Measurements from ENCODE around the gene GRIK4. TPM values are rescaled to one million over a fixed set of nuclear protein-coding genes. Genes with fewer than 3 reads are reported as not detected.

The GRIK4 gene
- total and polyA plus RNA-seq, 2 experiments from 2014 or later = 0.28 to 0.45 TPM

- Histone ChIP-seq H3K4me1 (ENCODE audit: low read depth) (no peaks in the 10 kb centered on the region), H3K9me3 (ENCODE audit: low read depth) (no peaks in the 10 kb centered on the region), H3K27ac (no peak overlapping the region), H3K36me3 (no peaks in the 10 kb centered on the region), H3K4me3 (no peak overlapping the region), H3K27me3 (no peaks in the 10 kb centered on the region)
- DNase-seq (ENCODE audit: low read depth in 1 of 2, low spot score in 1 of 2) = no peak
- no peak for TF ChIP-seq CTCF (IDR thresholded peaks at IDR 0.05; ENCODE audit: low read depth, low read length)
These were observed 228.8 kb downstream of the GRIK4 start for GRCh38 chr11:120740380-120740779.

GRCh38 chr11:120744016-120744994 lies 232.8 kb downstream of the GRIK4 start:
- no peak for TF ChIP-seq CTCF (IDR thresholded peaks at IDR 0.05; ENCODE audit: low read depth, low read length)
- Histone ChIP-seq H3K4me1 (ENCODE audit: low read depth) (no peaks in the 10 kb centered on the region), H3K36me3 (no peaks in the 10 kb centered on the region), H3K27me3 (no peaks in the 10 kb centered on the region), H3K4me3 (no peak overlapping the region), H3K9me3 (ENCODE audit: low read depth) (no peaks in the 10 kb centered on the region), H3K27ac (no peak overlapping the region)
- DNase-seq (ENCODE audit: low read depth in 1 of 2, low spot score in 1 of 2) = no peak

DNA sequence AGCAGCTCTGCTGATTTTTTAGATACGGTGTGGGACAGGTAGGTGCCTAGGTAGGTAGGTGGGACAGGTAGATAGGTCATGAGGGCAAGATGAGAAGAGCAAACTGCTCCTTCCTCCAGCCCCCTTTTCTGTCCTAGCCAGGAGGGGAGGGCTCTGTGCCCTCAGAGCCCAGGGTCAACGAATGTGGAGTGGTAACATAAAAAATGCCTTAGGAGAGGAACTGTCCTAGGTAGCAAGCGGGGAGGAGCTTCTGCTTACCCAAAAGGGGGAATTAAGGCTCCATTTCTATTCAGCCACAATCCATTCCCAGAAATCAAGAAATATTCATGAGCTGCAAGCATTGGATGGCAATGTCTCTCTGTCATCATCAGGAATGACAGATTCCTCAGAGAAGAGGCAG lies 234.8 kb downstream of the GRIK4 start:
- no peaks in the 10 kb centered on the region for H3K9me3 ChIP-seq (ENCODE audit: low read depth)
- no peak overlapping the region for H3K27ac ChIP-seq
- H3K36me3 ChIP-seq = no peaks in the 10 kb centered on the region
- H3K27me3 ChIP-seq = no peaks in the 10 kb centered on the region
- H3K4me1 ChIP-seq (ENCODE audit: low read depth) = no peaks in the 10 kb centered on the region
- no peak overlapping the region for H3K4me3 ChIP-seq
- TF ChIP-seq CTCF (IDR thresholded peaks at IDR 0.05; ENCODE audit: low read depth, low read length) = no peak
- DNase-seq (ENCODE audit: low read depth in 1 of 2, low spot score in 1 of 2) = peak in 1 of 2 donors; percentile 21

DNA sequence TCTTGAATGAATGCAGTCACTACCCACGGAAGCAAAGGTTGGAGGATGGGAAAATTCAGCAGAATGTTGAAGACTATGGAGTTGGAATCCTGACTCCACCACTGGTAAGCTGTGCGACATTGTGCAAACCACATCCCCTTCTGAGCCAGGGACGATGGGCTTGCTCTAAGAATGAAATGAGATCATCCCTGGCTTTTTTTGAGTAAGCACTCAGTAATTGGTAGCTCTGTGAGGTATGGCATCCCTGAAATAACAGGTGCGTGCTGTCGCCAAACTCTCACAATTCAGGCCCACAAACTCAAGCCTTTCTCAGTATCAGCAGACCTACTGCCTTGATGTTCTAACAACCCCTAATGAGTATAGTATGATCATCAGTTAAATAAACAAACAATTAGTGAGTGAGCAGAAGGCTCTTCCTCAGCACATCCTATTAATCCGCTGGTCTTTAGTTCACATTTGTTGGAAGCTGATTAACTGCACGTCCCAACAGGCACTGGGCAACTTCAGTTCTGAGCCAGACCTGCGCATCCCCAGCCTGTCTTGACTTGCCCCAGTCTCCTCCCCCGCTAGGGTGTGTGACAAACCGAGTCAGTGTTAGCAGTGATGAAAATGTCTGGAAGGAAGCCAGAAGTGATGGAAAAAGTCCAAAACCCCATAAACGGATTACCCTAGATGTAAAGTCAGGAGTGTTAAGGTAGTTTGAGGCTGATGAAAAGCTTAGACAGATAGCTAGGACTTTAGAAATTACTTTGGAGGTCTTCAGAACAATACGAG lies 235.5 kb downstream of the GRIK4 start:
- peak in 1 of 2 donors; percentile 35 for DNase-seq (ENCODE audit: low read depth in 1 of 2, low spot score in 1 of 2)
- H3K27me3 ChIP-seq = no peaks in the 10 kb centered on the region

More for the DNA sequence above, 235.5 kb downstream of the GRIK4 start:
- TF ChIP-seq CTCF (IDR thresholded peaks at IDR 0.05; ENCODE audit: low read depth, low read length) = no peak
- Histone ChIP-seq H3K27ac (no peak overlapping the region), H3K4me3 (no peak overlapping the region), H3K9me3 (ENCODE audit: low read depth) (no peaks in the 10 kb centered on the region), H3K36me3 (no peaks in the 10 kb centered on the region), H3K4me1 (ENCODE audit: low read depth) (no peaks in the 10 kb centered on the region)
